HepG2 (cell line): Measurements from ENCODE around the gene CA9. TPM values are rescaled to one million over a fixed set of nuclear protein-coding genes. Genes with fewer than 3 reads are reported as not detected.

Source experiments
- CENPT ChIP-seq: sonication (generic); formaldehyde crosslinking; IDR thresholded peaks from 2 replicates; pipeline ENCODE4 v1.8.0; 2022; ENCODE audit warnings: low read depth, mild to moderate bottlenecking, moderate library complexity, missing genetic modification reagents
- HHEX ChIP-seq: IDR thresholded peaks from 2 replicates; pipeline ENCODE4 v1.6.1; 2016; ENCODE audit warnings: control low read depth
- HMGA1 ChIP-seq: sonication (generic); formaldehyde crosslinking; conservative IDR thresholded peaks from 2 replicates; pipeline ENCODE4 v1.4.0; 2020; ENCODE audit warnings: missing genetic modification reagents
- JUN ChIP-seq: sonication (generic); formaldehyde crosslinking; IDR thresholded peaks from 2 replicates; pipeline ENCODE4 v1.4.0; 2020; ENCODE audit warnings: mild to moderate bottlenecking, missing genetic modification reagents
- KLF16 ChIP-seq, 2 experiments: sonication (generic) in 1 of 2; formaldehyde crosslinking in 1 of 2; IDR thresholded peaks; 2 replicates each; pipeline versions ENCODE4 v1.6.1 to v1.8.0; 2016 to 2023; ENCODE audit warnings: missing genetic modification reagents in 2 of 2, missing compliant biosample characterization in 1 of 2
- SMYD3 ChIP-seq: sonication (generic); formaldehyde crosslinking; IDR thresholded peaks from 2 replicates; pipeline ENCODE4 v1.8.1; 2023; ENCODE audit warnings: mild to moderate bottlenecking, missing genetic modification reagents
- ZBTB21 ChIP-seq: sonication (generic); formaldehyde crosslinking; IDR thresholded peaks from 2 replicates; pipeline ENCODE4 v1.4.0; 2020; ENCODE audit warnings: missing genetic modification reagents
- ZFP36L2 ChIP-seq: sonication (generic); formaldehyde crosslinking; IDR thresholded peaks from 2 replicates; pipeline ENCODE4 v1.4.0; 2020; ENCODE audit warnings: missing genetic modification reagents
- ZNF253 ChIP-seq: sonication (generic); formaldehyde crosslinking; IDR thresholded peaks from 2 replicates; pipeline ENCODE4 v1.8.0; 2022; ENCODE audit warnings: mild to moderate bottlenecking, missing genetic modification reagents, borderline replicate concordance
- ZNF350 ChIP-seq: sonication (generic); formaldehyde crosslinking; IDR thresholded peaks from 2 replicates; pipeline ENCODE4 v1.4.0; 2020; ENCODE audit warnings: mild to moderate bottlenecking, low read depth, missing genetic modification reagents, borderline replicate concordance
- ZNF841 ChIP-seq: sonication (generic); formaldehyde crosslinking; IDR thresholded peaks from 2 replicates; pipeline ENCODE4 v1.8.1; 2023; ENCODE audit warnings: missing genetic modification reagents, borderline replicate concordance
- polyA plus RNA-seq, 8 experiments: library from polyadenylated mRNA; depleted of rRNA in 3 of 8; stranded (reverse) in 7 of 8; unstranded in 1 of 8; fragments of >200 nt; fragmentation: Illumina TruSeq in 4 of 8; extraction: Trizol in 4 of 8; gene quantifications; 2 replicates each; pipeline versions ENCODE4 v1.2.1 to v1.2.3, GENCODE V29; 2011 to 2016; ENCODE audit warnings: low read depth in 4 of 8, missing spikeins in 1 of 8, mixed read lengths in 1 of 8; ENCODE audit not compliant: insufficient read depth in 1 of 8
- total RNA-seq, 5 experiments: library from RNA; depleted of rRNA; stranded (reverse); fragments of >200 nt; fragmentation: Illumina TruSeq; extraction: Trizol; gene quantifications; 2 replicates each; pipeline ENCODE4 v1.2.3, GENCODE V29; 2016; ENCODE audit warnings: low read depth in 1 of 5
- TF ChIP-seq, protein P1 (sequence below): sonication (generic); formaldehyde crosslinking; IDR thresholded peaks from 2 replicates; pipeline ENCODE4 v1.5.1; 2020; ENCODE audit warnings: mild to moderate bottlenecking, missing genetic modification reagents, moderate library complexity
- TF ChIP-seq, protein P2 (sequence below): IDR thresholded peaks from 2 replicates; pipeline ENCODE4 v1.6.1; 2016; ENCODE audit warnings: low read depth, borderline replicate concordance
- TF ChIP-seq, protein P3 (sequence below): sonication (generic); formaldehyde crosslinking; IDR thresholded peaks from 2 replicates; pipeline ENCODE4 v1.5.0; 2020; ENCODE audit warnings: mild to moderate bottlenecking, missing genetic modification reagents
- TF ChIP-seq, protein P4 (sequence below): fragments of 450-650 bp; IDR thresholded peaks from 2 replicates; pipeline ENCODE4 v1.6.1; 2017; ENCODE audit warnings: mild to moderate bottlenecking
- TF ChIP-seq, protein P5 (sequence below): sonication (generic); formaldehyde crosslinking; conservative IDR thresholded peaks from 2 replicates; pipeline ENCODE4 v1.4.0; 2020; ENCODE audit warnings: missing genetic modification reagents

Gene CA9
- total and polyA plus RNA-seq, 2 of the 13 experiments (the other 11 are each of a cell fraction or from before 2014, with no cell fraction given), result 0.13 to 152 TPM

DNA sequence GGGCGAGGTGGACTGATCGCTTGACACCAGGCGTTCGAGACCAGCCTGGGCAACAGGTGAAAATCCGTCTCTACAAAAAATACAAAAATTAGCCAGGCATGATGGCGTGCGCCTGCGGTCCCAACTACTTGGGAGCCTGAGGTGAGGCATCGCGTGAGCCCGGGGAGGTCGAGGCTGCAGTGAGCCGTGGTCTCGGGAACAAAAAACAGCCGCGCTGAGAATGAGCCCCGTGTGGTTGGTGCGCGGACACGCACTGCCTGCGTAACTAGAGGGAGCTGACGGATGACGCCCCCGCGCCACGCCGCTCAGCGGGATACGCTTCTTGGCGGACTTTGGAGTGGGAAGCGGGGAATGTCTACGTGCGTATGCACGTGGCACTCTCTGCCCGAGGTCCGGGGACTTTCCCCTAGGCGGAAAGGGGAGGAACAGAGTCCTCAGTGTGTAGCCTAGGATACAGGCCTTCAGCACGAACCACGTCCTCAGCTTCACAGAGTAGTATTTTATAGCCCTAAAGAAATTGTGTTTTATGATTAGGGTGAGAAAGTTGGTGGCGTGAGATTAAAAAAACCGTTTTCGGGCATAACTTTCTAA, 16.1 kb upstream of the CA9 start, which contains the start of gene RMRP (continued):
- TF ChIP-seq, protein P1, sequence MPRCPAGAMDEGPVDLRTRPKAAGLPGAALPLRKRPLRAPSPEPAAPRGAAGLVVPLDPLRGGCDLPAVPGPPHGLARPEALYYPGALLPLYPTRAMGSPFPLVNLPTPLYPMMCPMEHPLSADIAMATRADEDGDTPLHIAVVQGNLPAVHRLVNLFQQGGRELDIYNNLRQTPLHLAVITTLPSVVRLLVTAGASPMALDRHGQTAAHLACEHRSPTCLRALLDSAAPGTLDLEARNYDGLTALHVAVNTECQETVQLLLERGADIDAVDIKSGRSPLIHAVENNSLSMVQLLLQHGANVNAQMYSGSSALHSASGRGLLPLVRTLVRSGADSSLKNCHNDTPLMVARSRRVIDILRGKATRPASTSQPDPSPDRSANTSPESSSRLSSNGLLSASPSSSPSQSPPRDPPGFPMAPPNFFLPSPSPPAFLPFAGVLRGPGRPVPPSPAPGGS (CRISPR knock-in tag), result peak; percentile 99
- TF ChIP-seq JUN (CRISPR knock-in tag) (no peak; the same call in 1 of the 2 replicates), SMYD3 (CRISPR knock-in tag) (peak; percentile 96), ZNF253 (CRISPR knock-in tag) (no peak), ZBTB21 (CRISPR knock-in tag) (peak; percentile 91), CENPT (CRISPR knock-in tag) (peak; percentile 88), ZFP36L2 (CRISPR knock-in tag) (no peak; the same call in 1 of the 2 replicates), ZNF350 (CRISPR knock-in tag) (peak; percentile 98), ZNF841 (CRISPR knock-in tag) (peak; percentile 54; the same call in 1 of the 2 replicates), KLF16 (CRISPR knock-in tag; IDR thresholded peaks at IDR 0.05) (peak in 1 of 2 experiments; percentile 98; a peak in 2 of 4 replicates), HMGA1 (CRISPR knock-in tag) (no peak), HHEX (CRISPR knock-in tag) (no peak)
- TF ChIP-seq, protein P2, sequence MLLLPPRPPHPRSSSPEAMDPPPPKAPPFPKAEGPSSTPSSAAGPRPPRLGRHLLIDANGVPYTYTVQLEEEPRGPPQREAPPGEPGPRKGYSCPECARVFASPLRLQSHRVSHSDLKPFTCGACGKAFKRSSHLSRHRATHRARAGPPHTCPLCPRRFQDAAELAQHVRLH (CRISPR knock-in tag), result peak; percentile 97; the same call in 1 of the 2 replicates
- TF ChIP-seq, protein P3, sequence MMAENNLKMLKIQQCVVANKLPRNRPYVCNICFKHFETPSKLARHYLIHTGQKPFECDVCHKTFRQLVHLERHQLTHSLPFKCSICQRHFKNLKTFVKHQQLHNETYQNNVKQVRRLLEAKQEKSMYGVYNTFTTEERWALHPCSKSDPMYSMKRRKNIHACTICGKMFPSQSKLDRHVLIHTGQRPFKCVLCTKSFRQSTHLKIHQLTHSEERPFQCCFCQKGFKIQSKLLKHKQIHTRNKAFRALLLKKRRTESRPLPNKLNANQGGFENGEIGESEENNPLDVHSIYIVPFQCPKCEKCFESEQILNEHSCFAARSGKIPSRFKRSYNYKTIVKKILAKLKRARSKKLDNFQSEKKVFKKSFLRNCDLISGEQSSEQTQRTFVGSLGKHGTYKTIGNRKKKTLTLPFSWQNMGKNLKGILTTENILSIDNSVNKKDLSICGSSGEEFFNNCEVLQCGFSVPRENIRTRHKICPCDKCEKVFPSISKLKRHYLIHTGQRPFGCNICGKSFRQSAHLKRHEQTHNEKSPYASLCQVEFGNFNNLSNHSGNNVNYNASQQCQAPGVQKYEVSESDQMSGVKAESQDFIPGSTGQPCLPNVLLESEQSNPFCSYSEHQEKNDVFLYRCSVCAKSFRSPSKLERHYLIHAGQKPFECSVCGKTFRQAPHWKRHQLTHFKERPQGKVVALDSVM (CRISPR knock-in tag), result 0 out of 2 replicates have a peak, but pooled peaks have one; percentile 46
- TF ChIP-seq, protein P4, sequence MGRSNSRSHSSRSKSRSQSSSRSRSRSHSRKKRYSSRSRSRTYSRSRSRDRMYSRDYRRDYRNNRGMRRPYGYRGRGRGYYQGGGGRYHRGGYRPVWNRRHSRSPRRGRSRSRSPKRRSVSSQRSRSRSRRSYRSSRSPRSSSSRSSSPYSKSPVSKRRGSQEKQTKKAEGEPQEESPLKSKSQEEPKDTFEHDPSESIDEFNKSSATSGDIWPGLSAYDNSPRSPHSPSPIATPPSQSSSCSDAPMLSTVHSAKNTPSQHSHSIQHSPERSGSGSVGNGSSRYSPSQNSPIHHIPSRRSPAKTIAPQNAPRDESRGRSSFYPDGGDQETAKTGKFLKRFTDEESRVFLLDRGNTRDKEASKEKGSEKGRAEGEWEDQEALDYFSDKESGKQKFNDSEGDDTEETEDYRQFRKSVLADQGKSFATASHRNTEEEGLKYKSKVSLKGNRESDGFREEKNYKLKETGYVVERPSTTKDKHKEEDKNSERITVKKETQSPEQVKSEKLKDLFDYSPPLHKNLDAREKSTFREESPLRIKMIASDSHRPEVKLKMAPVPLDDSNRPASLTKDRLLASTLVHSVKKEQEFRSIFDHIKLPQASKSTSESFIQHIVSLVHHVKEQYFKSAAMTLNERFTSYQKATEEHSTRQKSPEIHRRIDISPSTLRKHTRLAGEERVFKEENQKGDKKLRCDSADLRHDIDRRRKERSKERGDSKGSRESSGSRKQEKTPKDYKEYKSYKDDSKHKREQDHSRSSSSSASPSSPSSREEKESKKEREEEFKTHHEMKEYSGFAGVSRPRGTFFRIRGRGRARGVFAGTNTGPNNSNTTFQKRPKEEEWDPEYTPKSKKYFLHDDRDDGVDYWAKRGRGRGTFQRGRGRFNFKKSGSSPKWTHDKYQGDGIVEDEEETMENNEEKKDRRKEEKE, result no peak
- TF ChIP-seq, protein P5, sequence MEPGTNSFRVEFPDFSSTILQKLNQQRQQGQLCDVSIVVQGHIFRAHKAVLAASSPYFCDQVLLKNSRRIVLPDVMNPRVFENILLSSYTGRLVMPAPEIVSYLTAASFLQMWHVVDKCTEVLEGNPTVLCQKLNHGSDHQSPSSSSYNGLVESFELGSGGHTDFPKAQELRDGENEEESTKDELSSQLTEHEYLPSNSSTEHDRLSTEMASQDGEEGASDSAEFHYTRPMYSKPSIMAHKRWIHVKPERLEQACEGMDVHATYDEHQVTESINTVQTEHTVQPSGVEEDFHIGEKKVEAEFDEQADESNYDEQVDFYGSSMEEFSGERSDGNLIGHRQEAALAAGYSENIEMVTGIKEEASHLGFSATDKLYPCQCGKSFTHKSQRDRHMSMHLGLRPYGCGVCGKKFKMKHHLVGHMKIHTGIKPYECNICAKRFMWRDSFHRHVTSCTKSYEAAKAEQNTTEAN (CRISPR knock-in tag), result peak; percentile 94
